Testis (tissue), 2 donors: ENCODE measurements around the gene NDUFV2.
"Not testable (repeated sequence)": the region's sequence is repeated elsewhere in the genome, so short reads cannot be mapped to it uniquely, and the experiment has no call there.

ENCODE experiments used
- CTCF ChIP-seq, 3 experiments: fragments of 450-650 bp in 2 of 3; fragments of 200-600 bp in 1 of 3; sonication (generic) in 1 of 3; IDR thresholded peaks; one replicate each; pipeline ENCODE4 v1.5.1; 2016 to 2019; ENCODE audit warnings: antibody characterized with exemption in 3 of 3, mild to moderate bottlenecking in 2 of 3, moderate library complexity in 1 of 3
- POLR2A ChIP-seq: fragments of 450-650 bp; IDR thresholded peaks from one replicate; pipeline ENCODE4 v1.6.1; 2017; ENCODE audit warnings: antibody characterized with exemption, mild to moderate bottlenecking, moderate library complexity

GRCh38 chr18:9169515-9169914 lies 67.0 kb downstream of the NDUFV2 start:
- not testable (repeated sequence) for TF ChIP-seq CTCF (IDR thresholded peaks at IDR 0.05); POLR2A
